T-helper 22 cell (primary cell): ENCODE results near the gene ATP8B3.

Source experiments
- DNase-seq: peaks from one replicate; pipeline ENCODE4 v3.0.0-alpha.2; 2020; ENCODE audit warnings: low read depth

ATP8B3 gene

DNA sequence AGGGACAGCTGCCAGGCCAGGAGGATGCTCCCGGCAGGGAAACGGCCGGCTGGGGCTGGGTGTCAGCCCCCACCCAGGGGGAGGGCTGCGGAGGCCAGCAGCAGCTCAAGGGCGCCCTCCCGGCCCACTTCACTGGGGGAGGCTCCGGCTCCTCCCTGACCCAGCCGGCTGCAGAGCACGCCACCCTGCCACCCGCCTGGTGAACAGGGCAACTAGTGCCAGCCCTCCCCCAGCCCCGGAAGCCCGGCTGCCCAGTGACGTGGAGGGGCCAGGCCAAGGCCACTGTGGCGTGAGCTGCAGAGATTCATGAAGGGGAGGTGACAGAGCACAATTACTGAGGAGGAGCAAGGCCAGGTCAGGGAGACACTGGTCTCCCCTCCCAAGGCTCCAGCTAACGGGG is 21.5 kb upstream of the ATP8B3 start:
- DNase-seq: no peak

DNA sequence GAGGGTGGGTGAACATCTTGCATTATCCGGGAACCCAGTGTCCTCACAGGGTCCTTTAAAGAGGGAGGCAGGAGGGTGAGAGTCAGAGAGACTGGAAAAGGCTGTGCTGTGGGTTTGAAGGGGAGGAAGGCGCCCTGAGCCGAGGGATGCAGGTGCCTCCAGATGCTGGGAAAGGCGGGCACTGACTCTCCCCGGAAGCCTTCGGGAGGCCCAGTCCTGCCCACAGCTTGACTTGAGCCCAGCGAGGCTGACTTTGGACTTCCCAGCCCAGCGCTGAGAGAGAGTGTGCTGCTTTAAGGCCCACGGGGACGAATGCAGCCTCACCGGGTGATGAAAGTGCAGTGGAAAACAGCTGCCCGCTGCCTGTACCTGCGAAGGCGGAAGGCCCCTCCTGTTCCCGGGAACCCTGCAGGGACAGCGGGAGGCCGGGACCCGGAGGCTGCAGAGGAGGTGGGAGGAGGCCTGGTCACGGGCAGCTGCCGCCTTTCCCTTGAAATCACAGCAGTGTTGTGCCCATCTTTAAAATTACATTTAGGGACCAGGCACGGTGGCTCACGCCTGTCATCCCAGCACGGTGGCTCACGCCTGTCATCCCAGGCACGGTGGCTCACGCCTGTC is 20.1 kb upstream of the ATP8B3 start:
- DNase-seq: no peak

- no peak for DNase-seq
Measured at GRCh38 chr19:1830978-1831377, 18.9 kb upstream of the ATP8B3 start.

DNA sequence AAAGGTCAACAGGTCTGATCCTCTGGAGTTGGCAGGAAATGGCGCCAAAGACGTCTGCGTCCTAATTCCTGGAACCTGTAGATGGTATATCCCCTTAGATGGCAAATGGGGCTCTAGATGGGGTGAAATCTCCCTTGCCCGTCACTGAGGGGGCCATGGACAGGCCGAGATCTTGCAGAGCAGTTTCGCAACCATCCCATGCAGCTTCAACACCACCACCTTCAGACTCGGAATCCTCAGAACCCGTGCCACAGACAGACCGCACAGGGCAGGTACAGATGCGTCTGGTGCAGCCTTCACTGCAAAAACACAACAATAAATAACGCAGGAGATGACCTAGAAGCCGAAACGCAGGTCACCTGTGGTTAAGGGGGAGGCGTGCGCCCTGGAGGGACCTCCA is 18.5 kb upstream of the ATP8B3 start:
- no peak for DNase-seq

DNA sequence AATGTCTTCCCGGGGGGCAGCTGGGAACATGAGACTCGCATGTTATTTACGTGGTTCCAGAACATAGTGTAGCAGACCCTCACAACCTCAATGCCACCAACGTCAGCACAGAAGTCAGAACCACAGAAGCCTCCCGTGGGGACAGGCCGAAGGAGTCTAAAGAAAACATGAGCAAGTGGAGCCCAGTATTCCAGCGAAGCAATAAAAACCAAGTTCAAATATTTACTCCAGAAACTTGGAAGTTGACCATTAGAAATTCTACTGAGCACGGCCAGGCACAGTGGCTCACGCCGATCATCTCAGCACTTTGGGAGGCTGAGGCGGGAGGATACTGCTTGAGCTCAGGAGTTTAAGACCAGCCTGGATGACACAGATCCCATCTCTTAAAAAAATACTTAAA is 17.9 kb upstream of the ATP8B3 start:
- no peak for DNase-seq

DNA sequence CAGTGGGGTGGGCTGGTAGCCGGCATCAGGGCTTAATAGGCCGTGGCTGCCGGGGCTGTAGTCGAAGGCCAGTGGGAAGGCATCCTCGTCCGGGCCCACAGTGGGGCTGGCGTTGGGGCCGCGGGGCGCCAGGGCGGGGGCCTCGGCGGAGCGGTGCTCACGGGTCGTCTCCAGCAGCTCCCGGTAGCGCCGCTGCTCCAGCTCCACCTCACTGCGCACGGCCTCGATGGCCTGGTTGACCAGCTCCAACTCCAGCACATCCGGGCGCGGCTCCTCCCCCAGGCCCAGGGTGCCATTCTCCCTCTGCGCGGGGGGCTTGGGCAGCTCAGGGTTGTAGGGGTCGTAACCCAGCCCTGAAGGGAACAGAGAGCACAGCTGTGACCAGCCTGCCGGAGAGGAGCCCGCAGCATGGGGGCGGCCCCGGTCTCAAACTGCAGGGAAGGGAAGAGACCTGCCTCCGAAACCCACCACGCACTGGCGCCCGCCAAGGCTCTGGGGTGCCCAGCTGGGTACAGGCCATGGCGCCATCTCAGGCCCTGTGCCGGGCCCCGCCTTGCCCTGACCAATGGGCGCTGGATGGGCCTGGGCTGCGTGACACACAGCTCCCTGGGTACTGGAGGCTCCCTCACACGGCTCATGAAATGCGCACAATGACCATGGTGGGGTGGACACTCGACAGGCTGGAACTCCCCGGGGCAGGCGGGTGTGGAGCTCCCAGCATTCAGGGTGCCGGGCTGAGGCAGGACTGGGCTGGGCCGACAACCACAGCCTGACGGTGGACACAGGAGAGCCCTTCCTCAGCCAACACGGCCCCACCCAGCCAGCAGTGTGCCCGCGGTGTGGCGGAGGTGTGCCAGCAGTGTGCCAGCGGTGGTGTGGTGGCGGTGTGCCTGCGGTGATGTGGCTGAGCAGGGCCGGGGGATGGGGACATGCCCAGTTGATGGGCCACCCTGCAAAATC is 16.5 kb upstream of the ATP8B3 start:
- no peak for DNase-seq

DNA sequence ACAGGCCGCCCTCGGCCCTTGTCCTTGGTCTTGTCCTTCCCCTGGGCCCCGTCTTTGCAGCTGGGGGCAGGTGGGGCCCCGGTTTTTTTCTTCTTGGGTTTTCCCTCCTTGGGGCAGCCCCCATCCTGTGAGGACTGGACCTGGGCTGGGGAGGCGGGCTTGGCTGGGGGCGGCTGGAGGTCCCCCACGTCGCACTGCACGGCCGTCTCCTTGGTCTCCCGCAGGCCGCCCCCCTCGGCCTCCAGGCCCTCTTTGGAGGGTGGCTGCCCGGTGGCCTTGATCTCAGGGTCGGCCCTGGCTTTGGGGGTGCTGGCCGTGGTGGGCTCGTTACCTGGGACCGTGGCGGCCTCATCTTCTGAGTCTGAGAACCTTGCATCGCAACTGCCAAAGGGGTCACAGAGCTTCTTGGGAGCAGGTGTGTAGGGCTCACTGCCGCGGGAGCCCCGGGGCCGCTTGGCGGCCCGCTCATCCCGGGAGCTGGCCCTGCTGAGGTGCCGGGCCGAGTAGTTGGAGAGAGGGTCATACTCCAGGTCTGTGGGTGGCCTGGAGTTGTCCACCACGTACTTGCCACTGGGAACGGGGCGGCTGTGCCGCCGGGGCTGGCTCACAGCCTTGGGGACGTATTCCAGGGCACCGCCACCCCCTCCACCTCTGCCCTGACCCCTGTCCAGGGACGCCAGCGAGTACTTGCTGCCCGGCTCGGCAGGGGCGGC is 15.6 kb upstream of the ATP8B3 start:
- no peak for DNase-seq

GRCh38 chr19:1826557-1827521 is 14.8 kb upstream of the ATP8B3 start:
- DNase-seq: no peak

- peak; percentile 49 for DNase-seq
Measured at GRCh38 chr19:1825909-1826556, 14.0 kb upstream of the ATP8B3 start.

GRCh38 chr19:1824252-1824622 is 12.2 kb upstream of the ATP8B3 start:
- DNase-seq: no peak

DNA sequence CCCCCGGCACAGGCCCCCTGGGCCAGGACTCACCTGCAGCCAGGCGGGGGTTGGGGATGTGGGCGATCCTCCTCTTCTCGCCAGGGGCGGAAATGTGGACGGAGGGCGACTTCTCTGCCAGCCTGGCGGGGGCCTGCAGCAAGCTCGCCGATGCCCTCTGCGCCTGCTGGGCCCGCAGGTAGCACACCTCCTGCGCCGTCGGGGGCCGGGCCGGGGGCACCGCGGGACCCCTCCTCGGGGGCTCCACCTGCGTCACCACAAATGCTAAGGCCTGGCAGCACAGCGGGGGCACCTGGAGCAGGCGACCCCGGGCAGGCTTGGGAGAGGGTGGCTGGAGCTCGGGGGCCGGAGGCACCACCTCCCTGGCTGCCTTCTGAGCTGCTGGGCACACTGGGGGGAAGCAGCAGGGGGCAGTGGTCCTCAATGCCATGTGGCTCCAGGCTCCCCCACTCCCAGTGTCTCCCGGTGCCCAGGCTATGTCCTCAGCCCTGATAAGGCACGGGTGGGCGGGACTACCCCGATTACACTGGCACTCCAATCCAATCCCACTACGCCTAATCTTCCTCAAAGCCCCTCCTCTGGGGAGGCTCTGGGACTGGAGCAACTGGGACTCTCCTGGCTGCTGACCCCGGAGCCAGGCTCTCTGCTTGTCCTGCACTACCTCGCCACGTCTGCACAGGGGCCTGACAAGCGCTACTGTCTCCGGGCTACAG is 11.6 kb upstream of the ATP8B3 start:
- no peak for DNase-seq

- DNase-seq: no peak
Measured at GRCh38 chr19:1823020-1823419, 10.9 kb upstream of the ATP8B3 start.

DNA sequence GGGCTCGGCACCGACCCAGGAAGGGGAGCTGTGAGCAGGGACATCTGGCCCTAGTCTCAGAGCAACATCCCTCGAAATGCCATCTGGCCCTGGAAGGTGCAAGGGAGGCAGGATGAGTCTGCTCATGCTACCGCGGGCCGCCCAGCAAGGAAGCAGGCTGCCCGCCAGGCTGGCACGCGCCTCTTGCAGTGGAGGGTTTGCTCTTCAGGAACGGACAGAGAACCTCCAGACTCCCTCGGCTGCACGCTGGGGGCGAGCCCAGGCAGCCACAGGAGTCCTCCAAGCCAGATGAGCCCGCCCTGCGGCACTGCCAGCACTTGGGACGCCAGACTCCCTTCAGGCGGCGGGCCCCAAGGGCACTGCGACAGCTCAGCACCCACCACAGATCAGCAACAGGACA is 10.1 kb upstream of the ATP8B3 start:
- DNase-seq: no peak

GRCh38 chr19:1819341-1820255 is 7.5 kb upstream of the ATP8B3 start:
- no peak for DNase-seq

DNA sequence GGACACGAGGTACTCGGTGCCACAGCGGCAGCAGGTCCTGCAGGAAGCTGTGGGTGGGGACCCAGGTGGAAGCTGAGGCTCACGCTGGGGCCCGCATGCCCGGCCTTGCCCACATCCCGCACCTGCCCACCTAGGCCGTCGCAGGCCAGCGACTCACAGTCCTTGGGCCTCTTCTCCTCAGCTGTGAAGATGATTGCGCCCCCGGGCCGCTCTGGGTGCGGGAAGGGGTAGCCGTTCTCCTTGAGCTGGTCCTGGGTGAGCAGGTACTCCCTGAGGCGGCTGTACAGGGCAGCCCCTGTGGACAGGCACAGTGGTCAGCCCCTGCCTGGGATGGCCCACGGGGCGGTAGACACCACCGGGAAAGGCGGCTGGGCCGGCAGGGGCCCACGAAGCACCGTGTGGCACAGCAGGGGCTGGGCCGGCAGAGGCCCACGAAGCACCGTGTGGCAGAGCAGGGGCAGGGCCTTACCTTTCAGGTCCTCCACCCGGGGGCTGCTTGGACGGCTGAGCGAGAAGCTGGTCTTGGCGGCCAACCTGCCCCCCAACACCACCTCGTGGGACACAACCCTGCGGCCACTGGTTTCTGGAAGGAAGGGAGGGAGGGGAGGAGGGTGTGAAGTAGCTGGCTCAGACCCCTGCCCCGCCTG is 6.6 kb upstream of the ATP8B3 start:
- DNase-seq: no peak

DNA sequence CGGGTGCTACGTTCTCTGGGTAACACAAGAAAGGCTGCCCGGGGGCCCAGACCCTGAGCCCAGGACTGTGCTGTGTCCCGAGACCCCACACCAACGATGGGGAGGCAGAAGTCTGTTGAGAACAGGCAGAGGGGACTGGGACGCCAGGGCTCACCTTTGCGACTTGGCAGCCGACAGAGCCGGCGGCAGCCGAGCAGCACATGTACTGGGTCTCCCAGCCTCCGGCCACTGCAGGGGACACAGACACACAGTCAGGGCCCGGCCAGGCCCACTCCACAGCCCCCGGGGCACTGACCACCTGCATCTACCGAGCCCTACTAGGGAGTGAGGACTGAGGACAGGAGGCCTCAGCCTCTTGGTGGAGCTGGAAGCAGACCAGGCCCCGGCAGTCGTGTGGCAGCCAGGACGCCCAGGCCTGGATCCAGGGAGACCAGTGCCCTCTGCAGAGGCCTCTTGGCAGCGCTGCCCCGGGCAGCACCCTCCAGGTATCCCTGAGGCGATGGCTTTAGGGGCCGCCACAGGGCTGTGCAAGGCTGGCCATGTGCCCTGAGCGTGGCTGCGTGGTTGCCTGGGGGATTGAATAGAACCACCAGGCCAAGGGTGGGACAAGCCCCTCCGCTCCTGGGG is 5.6 kb upstream of the ATP8B3 start:
- DNase-seq: no peak

- no peak for DNase-seq
Measured at GRCh38 chr19:1816530-1817298, 4.6 kb upstream of the ATP8B3 start.
